GM21447 (cell line): Measurements from ENCODE around the gene FHIP1B.
"Not testable (repeated sequence)": the region's sequence is repeated elsewhere in the genome, so short reads cannot be mapped to it uniquely, and the experiment has no call there.

Source experiments
- ATAC-seq: cut with Tn5 transposase; IDR thresholded peaks from one replicate; pipeline ENCODE4 v1.9.1; 2021; ENCODE audit not compliant: unreplicated experiment

Gene FHIP1B

DNA sequence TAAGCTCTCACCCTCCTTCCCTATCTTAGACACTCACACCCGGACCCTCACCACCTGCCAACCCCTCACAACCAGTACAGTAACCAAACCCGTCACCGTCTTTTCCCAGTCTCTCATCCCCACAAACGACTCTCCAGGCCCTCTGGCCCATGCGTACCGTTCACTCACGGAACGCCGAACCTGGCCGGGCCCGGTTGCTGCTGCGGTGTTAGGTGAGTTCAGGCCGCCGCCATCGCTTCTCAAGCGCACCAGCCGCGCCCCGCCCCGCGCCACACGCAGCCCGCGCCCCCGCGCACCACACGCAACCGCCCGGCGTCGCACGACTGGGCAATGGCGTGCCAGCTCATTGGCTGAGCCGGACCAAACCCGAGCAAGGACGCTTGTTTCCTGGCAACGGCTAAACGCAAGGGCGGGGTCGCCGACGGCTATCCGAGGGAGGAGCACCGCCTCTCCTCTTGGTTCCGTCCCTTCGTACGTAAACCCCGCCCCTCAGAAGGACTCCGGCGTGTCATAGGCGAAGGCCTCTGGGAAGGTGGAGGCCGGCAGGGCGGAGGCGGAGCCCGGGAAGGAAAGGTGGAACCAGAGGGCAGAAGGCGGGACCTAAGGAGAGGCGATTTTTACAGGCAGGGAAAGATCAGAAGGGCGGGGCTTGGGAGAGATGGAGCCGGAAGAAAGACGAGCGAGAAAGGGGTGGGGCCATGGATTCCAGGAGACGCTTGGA, at the start of gene FHIP1B:
FHIP1B (minus strand) TSS at position 250 of the 721 bp plus-strand sequence. CDS start 10,120 bp downstream, outside the sequence.
- ATAC-seq, result peak; percentile 91

DNA sequence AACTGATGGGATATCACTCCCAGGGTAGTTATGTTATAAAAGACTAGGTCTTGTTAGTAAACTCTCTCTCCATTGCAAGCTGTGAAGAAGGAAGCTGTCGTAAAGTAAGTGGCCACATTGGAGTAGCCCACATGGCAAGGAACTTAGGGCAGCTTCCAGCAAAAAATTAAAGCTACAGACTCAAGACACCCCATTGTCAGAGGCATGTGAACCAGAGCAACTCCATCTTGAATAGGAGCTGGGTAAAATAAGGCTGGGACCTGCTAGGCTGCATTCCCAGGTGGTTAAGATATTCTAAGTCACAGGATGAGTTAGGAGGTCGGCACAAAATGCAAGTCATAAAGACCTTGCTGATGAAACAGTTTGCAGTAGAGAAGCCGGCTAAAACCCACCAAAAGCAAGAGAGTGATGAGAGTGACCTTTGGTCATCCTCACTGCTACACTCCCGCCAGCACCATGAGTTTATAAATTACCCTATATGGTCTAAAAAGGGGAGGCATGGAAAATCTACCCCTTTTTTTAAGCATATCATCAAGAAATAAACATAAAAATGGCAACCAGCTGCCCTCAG, 49.1 kb upstream of the FHIP1B start:
- ATAC-seq, result no peak

- not testable (repeated sequence) for ATAC-seq
These were observed 46.4 kb upstream of the FHIP1B start for GRCh38 chr11:6280809-6281208.

- ATAC-seq, result no peak
These were observed 38.8 kb upstream of the FHIP1B start for GRCh38 chr11:6273188-6273587.

- no peak for ATAC-seq
These were observed 37.2 kb upstream of the FHIP1B start for GRCh38 chr11:6271598-6271997.

- ATAC-seq, result no peak
These were observed 36.3 kb upstream of the FHIP1B start for GRCh38 chr11:6270584-6271246.

- no peak for ATAC-seq
These were observed 35.6 kb upstream of the FHIP1B start for GRCh38 chr11:6269994-6270393.

DNA sequence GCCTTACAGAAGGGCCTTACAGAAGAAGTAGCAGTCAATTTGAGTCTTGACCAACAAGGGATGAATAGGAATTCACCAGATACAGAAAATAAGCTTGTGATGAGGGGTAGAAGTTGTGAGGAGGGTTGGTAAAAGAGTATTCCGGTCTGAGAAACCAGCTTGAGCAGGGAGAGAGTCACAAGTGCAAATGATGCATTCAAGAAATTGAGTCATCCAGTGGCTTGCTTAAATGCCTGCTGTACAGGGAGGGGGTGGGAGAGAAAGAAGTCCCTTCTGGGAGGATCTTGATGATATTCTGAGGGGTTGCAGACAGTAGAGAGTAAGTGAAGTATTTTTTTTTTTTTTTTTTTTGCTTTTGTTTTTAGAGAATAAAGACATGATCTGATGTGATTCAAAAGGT, 34.4 kb upstream of the FHIP1B start:
- ATAC-seq, result no peak

DNA sequence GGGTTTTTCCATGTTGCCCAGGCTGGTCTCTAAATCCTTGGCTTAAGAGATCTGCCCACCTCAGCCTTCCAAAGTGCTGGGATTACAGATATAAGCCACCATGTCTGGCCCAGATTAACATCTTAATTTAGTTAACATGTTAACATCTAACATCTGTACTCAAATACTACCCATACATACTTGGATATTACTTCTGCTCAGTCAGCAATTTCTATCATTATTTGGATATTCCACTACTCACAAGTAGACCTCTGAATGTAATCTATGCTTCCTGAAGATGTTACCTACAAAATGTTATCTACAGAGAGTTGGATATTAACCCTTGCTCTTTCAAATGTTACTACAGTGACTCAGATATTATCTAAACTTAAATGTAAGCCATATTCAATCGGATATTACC, 29.2 kb upstream of the FHIP1B start:
- no peak for ATAC-seq

- ATAC-seq, result no peak
These were observed 25.8 kb upstream of the FHIP1B start for GRCh38 chr11:6260207-6260726.

DNA sequence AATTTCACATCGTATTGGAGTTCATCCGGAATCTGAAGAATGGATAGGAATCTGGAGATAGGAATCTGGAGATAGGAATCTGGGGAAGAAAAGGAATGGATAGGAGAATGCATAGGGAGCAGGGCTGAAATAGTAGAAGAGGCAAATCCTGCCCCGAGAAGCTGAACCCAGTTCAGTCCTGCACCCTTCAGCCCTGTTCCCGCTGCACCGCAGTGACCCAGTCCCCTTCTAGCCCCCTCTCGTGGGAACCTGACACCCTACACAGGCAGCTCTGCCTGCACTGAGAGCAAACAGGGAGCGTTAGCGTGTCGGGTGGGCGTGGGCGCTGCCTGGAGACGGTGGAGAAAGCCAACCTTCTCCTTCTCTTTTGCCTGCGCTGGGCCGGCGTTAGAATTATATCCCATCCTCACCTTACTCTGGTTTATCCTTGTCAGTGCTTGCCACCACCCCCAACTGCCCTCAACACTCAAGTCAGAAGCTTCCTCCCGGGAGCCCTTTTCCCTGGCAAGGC, 24.2 kb upstream of the FHIP1B start:
- no peak for ATAC-seq

DNA sequence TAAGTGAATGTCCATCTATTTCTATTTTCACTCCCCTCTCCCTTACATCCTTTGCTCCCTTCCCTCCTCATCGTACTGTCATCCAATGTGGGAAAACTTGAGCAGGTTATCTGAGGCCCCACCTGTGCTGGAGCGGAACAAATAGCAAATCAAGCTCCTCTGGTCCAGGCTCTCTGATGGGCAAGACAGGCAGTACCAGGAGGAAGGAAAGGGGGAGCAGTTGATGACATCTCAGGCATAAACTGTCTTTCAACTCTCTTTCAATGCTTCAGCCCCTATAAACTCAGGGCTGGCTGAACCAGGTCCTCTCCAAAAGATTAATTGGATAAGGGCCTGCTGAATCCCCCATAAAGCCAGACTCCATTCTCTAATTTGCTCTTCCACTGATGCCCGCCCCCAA, 23.7 kb upstream of the FHIP1B start:
- no peak for ATAC-seq

DNA sequence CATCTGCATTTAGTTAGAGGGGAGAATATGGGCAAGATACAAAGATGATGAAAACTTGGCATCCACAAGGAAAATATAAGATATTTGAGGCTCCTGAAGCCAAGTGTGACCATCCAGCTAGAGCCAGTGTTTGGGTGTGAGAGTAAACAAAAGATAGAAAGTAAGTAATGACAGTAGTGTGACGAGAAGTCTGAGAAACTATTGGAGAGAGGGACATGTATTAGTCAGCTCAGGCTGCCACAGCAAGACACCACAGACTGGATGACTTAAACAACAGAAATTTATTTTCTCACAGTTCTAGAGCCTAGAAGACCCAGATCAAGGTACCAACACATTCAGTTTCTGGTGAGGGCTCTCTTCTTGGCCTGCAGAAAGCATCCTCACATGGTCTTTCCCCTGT, 18.8 kb upstream of the FHIP1B start:
- ATAC-seq, result peak; percentile 74

DNA sequence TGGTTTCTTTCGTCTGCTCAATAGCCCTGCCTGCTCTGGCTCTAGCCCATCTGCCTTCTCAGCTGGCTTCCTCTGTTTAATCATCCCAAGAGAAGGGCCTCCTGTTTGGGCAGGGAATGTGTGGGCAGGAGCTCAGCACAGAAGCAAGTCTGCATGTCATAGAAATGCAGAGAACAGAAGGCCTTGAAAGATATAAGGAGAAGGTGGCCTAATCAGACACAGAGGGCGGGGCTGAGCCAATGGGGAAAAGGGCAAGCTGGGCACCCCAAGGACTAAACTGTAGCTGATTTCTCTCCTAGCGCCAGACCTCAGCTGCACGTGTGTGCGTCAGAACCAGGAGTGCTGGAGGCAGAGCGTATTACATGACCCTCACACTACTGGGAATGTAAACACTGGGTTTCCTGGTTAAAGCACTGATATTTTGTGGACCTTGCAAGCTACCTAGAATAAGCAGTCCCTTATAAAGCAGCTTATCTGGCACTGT, 17.6 kb upstream of the FHIP1B start:
- no peak for ATAC-seq

- ATAC-seq, result peak; percentile 53
These were observed 16.8 kb upstream of the FHIP1B start for GRCh38 chr11:6251120-6251733.

- no peak for ATAC-seq
These were observed 15.5 kb upstream of the FHIP1B start for GRCh38 chr11:6249770-6250555.

DNA sequence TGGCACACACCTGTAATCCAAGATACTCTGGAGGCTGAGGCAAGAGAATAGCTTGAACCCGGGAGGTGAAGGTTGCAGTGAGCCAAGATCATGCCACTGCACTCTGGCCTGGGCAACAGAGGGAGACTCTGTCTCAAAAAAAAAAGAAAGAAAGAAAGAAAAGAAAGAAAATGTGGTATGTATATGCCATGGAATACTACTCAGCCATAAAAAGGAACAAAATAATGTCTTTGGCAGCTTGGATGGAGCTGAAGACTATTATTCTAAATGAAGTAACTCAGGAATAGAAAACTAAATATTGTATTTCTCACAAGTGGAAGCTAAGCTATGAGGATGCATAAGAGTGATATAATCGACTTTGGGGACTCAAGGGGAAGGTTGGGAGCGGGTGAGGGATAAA, 14.5 kb upstream of the FHIP1B start:
- ATAC-seq, result not testable (repeated sequence)

- no peak for ATAC-seq
These were observed 13.8 kb upstream of the FHIP1B start for GRCh38 chr11:6248248-6248647.

GRCh38 chr11:6245536-6245935, 11.1 kb upstream of the FHIP1B start:
- ATAC-seq, result no peak

GRCh38 chr11:6241316-6241715, 6.9 kb upstream of the FHIP1B start:
- no peak for ATAC-seq
